Omental fat pad (tissue), 4 donors: ENCODE results near the gene LYPD4. TPM values are rescaled to one million over a fixed set of nuclear protein-coding genes. Genes with fewer than 3 reads are reported as not detected.

Experiments used
- ATAC-seq: fragments of 150-250 bp; one replicate; pipeline ENCODE4 v1.9.1; 2016; ENCODE audit warnings: mild to moderate bottlenecking, moderate library complexity; ENCODE audit not compliant: low FRiP score
- DNase-seq: peaks from one replicate; pipeline ENCODE4 v3.0.0-alpha.2; 2019; ENCODE audit warnings: low spot score
- total RNA-seq, 4 donors: library from RNA; depleted of rRNA; stranded (reverse); fragments of >200 nt; gene quantifications; one replicate each; pipeline ENCODE4 v1.1.0, GENCODE V29; 2016
- TF ChIP-seq, protein P1 (sequence below), 3 donors: fragments of 450-650 bp; IDR thresholded peaks; one replicate each; pipeline ENCODE4 v1.5.1; 2016 to 2017; ENCODE audit warnings: antibody characterized with exemption in 3 of 3, mild to moderate bottlenecking in 3 of 3, moderate library complexity in 2 of 3

The LYPD4 gene
- total RNA-seq, 4 donors from 2014 or later = not detected

DNA sequence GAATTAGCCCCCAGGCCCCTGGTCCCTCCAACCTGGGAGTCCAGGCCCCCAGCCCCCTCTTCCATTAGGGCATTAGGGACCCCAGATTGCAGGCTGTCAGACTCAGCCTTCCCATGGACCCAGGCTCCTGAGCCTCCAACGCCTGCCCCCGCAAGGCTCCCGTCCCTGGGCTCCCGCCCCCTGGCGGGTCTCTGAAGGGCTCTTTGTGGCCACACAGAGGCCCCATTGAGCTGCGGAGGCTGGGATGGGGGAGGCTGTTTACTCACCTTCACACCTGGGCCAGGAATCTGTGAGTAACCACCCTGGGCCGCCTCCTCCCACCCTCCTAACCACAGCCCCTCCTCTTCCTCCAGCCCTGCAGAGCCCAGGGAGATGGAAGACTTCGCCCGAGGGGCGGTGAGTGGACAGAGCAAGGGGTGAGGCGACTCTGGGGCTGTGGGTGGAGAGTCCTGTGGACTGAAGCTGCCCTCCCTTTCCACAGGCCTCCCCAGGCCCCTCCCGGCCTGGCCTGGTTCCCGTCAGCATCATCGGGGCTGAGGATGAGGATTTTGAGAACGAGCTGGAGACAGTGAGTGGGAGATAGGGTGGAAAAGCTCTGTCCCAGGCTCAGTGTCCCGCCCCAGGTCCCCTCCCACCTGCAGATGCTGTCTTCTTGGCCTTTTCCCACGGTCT, 43.4 kb upstream of the LYPD4 start:
- DNase-seq (no peak), ATAC-seq (peak; percentile 11)
- TF ChIP-seq, protein P1, sequence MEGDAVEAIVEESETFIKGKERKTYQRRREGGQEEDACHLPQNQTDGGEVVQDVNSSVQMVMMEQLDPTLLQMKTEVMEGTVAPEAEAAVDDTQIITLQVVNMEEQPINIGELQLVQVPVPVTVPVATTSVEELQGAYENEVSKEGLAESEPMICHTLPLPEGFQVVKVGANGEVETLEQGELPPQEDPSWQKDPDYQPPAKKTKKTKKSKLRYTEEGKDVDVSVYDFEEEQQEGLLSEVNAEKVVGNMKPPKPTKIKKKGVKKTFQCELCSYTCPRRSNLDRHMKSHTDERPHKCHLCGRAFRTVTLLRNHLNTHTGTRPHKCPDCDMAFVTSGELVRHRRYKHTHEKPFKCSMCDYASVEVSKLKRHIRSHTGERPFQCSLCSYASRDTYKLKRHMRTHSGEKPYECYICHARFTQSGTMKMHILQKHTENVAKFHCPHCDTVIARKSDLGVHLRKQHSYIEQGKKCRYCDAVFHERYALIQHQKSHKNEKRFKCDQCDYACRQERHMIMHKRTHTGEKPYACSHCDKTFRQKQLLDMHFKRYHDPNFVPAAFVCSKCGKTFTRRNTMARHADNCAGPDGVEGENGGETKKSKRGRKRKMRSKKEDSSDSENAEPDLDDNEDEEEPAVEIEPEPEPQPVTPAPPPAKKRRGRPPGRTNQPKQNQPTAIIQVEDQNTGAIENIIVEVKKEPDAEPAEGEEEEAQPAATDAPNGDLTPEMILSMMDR (IDR thresholded peaks at IDR 0.05) = no peak

DNA sequence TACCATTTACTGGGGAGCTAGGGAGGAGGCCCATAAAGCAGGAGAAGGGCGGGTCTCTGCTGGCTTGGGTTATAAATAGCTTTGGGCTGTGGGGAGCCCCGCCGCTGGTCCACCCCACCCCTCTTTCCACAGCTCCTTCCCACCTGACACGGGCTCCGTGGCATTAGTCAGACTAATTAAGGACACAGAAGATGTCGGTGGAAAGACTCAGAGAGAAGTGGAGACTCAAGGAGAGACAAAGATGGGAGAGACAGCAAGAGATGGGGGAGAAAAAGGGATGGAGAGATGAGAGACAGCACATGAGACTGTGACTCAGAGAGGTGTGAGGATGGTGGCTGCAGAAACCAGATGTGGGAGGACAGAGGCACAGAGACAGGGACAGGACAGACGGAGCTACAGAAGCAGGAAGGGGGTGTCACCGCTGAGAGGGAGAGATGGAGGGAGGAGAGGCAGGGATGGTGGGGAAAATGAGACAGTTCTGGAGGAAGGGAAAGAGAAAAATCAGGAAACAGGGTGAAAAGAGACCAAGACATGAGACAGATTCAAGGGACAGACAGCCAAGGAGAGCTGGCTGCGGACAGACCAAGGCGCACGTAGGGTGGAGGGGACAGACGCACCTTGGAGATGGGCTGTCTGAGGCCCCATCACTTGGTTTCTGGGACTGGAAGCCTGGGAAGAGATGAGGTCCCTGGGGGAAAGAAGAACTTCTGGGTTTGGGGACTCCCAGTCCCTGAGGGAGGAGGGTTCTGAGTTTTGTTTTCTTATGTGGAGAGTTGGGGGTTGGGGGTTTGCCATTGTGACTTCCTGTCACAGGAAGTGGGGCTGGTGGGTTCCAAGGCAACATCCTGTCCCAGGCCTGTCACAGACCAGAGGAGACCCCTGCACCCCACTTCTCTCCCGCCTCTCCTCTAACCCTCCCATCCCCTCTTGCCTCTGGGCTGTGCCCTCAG, 42.6 kb upstream of the LYPD4 start:
- TF ChIP-seq, protein P1 (IDR thresholded peaks at IDR 0.05) = no peak
- DNase-seq (no peak), ATAC-seq (no peak)

DNA sequence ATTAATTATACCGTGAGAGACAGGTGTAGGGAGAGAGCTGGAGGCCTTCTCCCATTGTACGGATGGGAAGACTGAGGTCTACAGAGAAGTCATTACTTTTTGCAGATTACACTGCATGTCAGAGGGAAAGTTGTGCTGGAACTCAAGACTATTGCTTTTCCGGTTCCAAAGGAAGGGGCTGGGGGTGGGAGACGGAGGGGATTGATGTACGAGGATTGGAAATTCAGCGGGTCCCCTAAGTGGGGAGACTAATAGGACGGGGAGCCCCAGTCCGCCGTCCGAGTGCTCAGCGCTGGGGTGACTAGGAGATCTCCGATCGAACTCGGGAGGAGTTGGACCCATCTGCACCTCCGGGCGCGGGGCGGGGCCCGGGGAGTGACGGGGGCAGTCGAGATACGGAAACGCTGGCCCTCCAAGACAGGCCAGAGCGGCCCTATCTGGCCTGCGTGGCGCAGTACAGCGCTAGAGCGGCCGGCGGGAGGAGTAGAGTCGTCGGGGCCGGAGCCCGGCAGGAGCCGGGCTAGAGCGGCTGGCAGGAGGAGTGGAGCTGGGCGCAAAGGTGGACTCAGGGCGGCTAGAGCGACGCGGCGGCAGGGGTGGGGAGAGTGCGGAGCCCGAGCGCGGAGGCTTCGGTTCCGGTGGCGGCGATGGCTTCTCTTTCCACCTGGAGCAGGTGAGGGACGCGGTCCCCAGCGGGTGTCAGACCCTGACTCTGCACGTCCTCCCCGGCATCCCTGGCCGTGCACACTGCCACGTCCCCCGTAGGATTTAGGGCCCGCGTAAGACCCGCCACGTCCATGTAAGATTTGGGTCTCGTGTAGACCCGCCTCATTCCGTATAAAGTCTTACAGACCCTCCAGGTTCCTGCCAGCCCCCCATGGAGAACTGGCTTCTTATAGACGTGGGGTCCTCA, 39.6 kb upstream of the LYPD4 start:
- ATAC-seq (peak; percentile 94), DNase-seq (peak; percentile 75)
- TF ChIP-seq, protein P1 (IDR thresholded peaks at IDR 0.05) = no peak

DNA sequence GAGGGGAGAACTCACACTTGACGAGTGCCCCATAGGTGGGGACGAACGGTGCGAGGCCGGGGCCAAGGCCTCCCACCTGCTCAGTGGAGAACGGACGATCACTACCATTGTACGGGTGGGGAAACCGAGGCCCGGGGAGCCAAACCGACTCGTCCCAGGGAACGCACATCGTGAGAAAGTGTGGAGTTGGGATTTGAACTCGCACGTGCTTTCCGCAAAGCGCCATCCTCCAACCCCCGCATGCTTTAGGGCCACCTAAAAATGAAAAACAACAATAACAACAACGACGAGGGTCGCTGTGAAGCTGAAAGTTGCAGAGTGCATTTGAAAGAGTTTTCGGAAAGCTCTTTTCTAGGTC, 39.0 kb upstream of the LYPD4 start:
- ATAC-seq = no peak
- TF ChIP-seq, protein P1 (IDR thresholded peaks at IDR 0.05) = no peak
- no peak for DNase-seq

DNA sequence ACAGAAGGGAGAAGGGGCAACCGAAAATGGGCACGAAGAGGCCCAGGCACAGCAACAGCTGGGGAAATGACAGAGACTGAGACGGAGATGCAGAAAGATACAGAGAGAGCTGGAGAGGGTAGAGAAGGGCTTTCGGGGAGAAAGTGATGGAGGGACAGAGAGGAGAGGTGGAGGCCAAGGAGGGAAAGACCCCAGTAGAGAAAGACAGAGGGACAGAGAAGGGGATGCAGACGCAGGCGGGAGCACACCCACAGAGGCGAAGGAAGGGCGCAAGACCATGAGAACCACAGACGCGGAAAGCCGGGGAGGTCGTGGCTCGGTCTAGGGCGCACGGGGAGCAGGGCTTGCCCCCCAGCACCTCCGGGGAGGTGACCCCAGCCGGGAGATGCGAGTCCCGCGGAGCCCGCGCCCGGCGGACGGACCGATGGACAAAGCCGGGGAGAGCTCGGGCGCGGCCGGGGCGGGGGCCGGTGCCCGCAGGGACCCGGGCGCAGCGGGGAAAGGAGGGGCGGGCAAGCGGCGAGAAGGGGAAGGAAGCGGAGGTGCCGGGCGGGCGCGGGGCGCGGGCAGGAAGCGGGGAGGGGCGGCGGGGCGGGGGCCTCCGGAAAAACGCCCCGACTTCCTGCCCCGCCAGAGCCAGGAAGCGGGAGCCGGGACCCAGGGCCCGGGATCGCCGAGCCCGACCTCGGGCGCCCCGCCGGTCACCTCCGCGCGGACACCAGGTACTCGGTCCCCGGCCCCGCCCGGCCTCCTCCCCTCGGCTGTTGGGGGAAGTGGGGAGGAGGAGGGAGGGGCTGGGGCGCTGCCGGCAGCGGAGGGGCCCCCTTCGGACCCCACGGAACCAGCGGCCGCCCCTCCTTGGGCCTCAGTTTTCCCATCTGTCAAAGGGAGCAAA, 38.3 kb upstream of the LYPD4 start, which contains the start of gene ARHGEF1:
ARHGEF1 (plus strand) TSS at position 617 of the 895 bp plus-strand sequence. CDS start 4,899 bp downstream, outside the sequence.
- no peak for DNase-seq
- ATAC-seq = peak; percentile 42

More for the DNA sequence above, 38.3 kb upstream of the LYPD4 start, which contains the start of gene ARHGEF1:
- TF ChIP-seq, protein P1 (IDR thresholded peaks at IDR 0.05) = no peak
